NCI-H2029 (cell line): ENCODE results near the gene DKK1.
"Not testable (repeated sequence)": the region's sequence is repeated elsewhere in the genome, so short reads cannot be mapped to it uniquely, and the experiment has no call there.

Source experiments
- DNase-seq: peaks from one replicate; lab custom pipeline; 2025; lab: John Stamatoyannopoulos, UW

DKK1 gene

GRCh38 chr10:52318136-52318701 lies 4.1 kb downstream of the DKK1 start:
- no peak for DNase-seq

GRCh38 chr10:52318822-52319464 lies 4.9 kb downstream of the DKK1 start:
- no peak for DNase-seq

- no peak for DNase-seq
Observed at GRCh38 chr10:52319926-52320325, 5.8 kb downstream of the DKK1 start.

- no peak for DNase-seq
Observed at GRCh38 chr10:52322323-52322722, 8.2 kb downstream of the DKK1 start.

- DNase-seq: no peak
Observed at GRCh38 chr10:52322936-52323335, 8.9 kb downstream of the DKK1 start.

GRCh38 chr10:52326382-52326781 lies 12.3 kb downstream of the DKK1 start:
- DNase-seq: no peak

- no peak for DNase-seq
Observed at GRCh38 chr10:52331638-52332364, 17.7 kb downstream of the DKK1 start.

GRCh38 chr10:52332815-52333214 lies 18.7 kb downstream of the DKK1 start:
- no peak for DNase-seq

GRCh38 chr10:52334595-52334994 lies 20.5 kb downstream of the DKK1 start:
- DNase-seq: no peak

GRCh38 chr10:52335665-52336064 lies 21.6 kb downstream of the DKK1 start:
- DNase-seq: no peak

- no peak for DNase-seq
Observed at GRCh38 chr10:52337225-52337624, 23.1 kb downstream of the DKK1 start.

- no peak for DNase-seq
Observed at GRCh38 chr10:52343439-52343838, 29.4 kb downstream of the DKK1 start.

GRCh38 chr10:52346394-52347326 lies 32.6 kb downstream of the DKK1 start:
- DNase-seq: no peak

- no peak for DNase-seq
Observed at GRCh38 chr10:52347327-52347667, 33.2 kb downstream of the DKK1 start.

GRCh38 chr10:52348037-52348564 lies 34.0 kb downstream of the DKK1 start:
- DNase-seq: no peak

GRCh38 chr10:52351914-52352330 lies 37.8 kb downstream of the DKK1 start:
- DNase-seq: no peak

GRCh38 chr10:52353205-52353604 lies 39.1 kb downstream of the DKK1 start:
- no peak for DNase-seq

- DNase-seq: no peak
Observed at GRCh38 chr10:52353960-52354394, 39.9 kb downstream of the DKK1 start.

GRCh38 chr10:52357971-52358370 lies 43.9 kb downstream of the DKK1 start:
- no peak for DNase-seq

GRCh38 chr10:52359441-52359840 lies 45.4 kb downstream of the DKK1 start:
- no peak for DNase-seq

GRCh38 chr10:52365547-52366432 lies 51.7 kb downstream of the DKK1 start:
- not testable (repeated sequence) for DNase-seq
